GM21737 (cell line): ENCODE measurements around the gene DLGAP1.
"Not testable (repeated sequence)": the region's sequence is repeated elsewhere in the genome, so short reads cannot be mapped to it uniquely, and the experiment has no call there.

Source experiments
- ATAC-seq: cut with Tn5 transposase; IDR thresholded peaks from one replicate; pipeline ENCODE4 v1.9.1; 2021; ENCODE audit warnings: mild to moderate bottlenecking, moderate library complexity; ENCODE audit not compliant: unreplicated experiment

Gene DLGAP1

DNA sequence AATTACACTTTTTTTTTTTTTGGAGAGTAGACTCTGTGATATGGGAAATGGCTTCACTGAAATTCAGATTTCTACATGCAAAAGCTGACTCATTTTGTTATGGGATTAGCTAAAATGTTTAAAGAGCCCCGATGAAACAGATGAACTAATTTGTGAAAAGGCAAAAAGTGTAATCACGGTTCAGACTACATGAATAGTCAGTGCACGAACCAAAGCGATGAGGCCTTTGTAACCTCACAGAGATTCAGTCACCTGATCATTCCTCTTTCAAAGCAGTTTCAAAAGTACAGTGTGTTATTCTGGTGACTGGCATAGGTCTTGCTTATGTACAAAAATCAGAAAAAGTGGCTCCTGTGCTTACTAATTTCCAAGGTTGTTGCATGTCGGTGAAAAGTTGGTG is 960.5 kb downstream of the DLGAP1 start:
- ATAC-seq: no peak

DNA sequence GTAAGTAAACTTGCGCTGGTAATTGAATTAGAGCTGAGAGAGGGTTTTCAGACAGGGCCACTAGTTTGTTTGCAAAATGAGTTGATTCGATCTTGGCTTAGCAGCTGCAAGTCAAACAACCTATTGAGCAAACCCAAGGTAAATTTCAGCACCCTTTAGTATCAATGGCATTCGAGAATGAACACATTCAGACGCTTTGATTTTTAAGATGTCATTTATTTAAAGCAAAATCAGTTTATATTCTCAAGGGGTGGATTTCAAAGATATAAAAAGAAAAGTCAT is 960.9 kb downstream of the DLGAP1 start:
- no peak for ATAC-seq

DNA sequence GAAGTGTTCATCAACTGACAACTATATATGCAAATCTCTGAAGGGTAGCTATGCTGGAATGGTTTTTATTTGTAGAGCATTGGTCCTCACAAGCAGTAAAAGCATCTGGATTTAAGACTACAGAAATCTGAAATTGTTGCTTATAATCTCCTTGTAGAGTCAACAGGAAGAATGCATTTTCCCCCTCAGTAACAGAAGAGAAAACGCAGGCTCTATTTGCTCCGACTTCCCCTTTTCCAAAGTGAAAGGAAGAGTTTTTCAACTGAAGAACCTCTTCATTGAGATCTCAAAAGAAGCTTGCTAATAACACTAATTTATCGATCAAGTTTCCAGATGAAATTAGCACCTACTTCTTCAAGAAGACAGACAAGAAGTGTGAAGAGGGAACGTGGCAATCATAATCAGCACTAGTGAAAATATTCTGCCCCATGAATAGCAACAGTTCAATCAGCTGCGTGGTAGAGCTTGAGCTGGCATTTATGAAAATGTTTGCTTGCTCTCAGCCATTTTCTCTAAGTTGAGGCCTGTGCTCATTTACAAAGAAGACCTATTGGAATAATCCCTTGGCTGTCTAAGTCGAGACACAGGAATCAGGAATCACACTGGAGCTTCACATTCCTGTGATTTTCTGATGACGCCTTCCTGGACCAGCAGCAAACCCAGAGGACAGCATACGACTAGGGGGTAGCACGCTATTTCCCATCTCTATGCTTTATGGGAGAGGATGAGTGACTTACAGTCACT is 961.4 kb downstream of the DLGAP1 start:
- no peak for ATAC-seq

DNA sequence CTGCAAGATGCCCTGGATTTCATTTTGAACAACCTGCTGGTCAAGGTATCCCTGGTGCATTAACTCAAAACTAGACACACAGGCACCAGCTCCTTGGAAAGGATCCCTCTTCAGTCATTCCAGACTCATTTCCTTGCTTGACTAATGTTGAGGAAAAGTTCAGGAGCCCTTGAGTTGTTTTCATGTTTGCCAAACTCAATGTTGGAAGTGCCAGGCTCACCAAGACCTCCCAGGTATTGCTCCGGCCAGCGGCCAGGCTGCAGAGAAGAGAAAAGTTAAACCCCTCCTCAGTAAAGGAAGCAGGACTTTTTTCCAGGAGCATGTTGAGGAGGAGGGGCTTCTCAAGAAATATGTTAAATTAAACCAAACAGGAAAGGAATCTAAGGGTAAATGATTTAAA is 962.4 kb downstream of the DLGAP1 start:
- ATAC-seq: no peak

DNA sequence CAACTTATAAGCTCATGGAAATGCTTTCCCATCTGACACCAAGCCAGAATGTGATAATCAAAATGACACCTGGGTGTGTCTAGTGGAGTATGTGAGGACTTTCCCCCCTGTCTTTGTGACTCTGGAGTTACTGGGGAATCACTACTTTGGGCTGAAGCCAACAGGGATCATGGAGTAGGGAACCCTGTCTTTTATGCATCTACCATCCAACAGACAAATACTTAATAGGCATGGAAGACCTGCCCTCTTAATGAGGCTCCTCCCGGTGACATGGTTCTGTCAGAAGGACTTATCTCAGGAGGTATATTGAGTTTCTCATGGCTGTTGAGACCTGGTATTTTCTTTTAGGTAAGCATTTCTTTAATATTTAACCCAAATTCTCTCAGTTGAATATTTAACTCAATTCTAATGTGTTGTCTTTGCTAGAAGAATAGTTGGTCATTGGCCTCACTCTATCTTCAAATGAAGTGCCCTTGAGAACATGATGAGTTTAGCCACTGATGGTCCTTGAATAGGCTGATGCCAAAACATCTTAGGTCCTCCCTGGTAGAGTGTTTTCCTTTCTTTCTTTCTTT is 963.0 kb downstream of the DLGAP1 start:
- no peak for ATAC-seq

DNA sequence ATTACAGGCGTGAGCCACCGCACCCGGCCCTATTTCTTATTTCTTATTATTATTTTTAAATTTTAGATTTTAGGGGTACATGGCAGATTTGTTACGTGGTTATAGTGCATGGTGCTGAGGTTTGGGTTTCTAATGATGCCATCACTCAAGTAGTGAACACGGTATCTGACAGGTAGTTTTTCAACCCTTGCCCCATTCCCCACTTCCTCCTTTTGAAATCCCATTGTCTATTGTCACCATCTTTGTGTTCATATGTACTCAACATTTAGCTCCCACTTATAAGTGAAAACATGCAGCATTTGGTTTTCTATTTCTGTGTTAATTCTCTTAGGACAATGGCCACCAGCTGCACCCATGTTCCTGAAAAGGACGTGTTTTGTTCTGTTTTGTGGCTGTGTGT is 965.6 kb downstream of the DLGAP1 start:
- no peak for ATAC-seq

DNA sequence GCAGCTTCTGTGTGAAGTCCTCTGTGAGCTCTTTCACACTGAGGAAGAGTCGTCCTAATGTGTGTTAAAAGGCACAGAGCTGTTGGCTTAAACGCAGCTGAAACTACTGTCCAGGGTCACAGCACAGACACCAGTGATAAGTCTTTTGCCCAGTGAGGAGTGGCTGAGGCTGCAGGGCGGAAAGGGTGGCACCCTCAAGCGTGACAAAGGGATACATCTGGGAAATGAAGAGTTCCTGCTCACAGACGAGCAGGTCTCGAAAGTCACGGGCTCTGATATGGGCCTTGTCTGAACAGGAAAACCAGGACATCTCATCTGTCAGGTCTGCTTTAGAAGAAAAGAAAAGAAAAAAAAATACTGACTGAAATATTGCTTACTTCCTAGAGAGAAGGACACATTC is 968.6 kb downstream of the DLGAP1 start:
- no peak for ATAC-seq

DNA sequence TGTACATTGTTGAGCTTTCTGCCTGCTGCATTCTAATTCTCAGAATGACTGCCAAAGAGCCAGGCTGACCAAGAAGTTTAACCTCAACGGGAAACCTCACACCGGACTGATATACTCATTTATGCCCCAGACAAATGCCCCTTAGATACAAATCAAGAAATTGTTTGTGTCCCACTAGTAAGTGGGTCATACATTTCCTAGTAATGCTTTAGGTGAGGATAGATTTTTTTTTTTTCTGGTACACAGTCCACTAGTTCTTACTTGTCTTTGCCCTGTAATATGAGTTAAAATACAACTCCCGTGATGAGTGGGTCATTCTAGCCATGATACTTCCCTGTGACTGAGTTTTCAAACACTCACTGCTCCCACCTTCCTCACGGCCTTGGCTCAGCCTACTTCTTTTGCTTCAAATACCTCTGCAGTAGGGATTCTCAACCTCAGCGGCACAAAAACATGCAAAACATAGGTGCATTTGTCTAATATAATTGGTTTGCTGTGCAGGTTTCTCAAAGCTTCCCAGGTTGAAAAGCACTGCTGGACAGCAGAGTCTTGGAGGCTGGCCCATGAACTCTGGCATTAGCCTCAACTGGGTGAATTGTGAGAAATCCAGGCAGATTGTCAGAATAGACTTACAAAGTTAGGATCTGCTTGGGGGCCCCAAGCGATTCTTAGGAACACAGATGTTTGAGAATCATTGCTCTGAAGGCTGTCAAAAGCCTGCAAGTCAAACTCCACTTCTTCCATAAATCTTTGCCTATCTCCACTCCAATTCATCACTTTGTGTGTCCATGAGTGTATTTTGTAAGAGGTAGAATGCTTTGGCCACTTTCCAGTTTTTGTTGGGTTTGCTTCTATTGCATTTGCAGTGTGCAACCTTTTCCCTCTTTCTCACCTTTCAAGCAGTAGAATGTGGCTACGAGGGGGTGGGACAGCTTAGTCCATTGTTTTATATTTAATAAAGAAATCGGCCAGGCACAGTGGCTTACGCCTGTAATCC is 969.7 kb downstream of the DLGAP1 start:
- ATAC-seq: no peak

DNA sequence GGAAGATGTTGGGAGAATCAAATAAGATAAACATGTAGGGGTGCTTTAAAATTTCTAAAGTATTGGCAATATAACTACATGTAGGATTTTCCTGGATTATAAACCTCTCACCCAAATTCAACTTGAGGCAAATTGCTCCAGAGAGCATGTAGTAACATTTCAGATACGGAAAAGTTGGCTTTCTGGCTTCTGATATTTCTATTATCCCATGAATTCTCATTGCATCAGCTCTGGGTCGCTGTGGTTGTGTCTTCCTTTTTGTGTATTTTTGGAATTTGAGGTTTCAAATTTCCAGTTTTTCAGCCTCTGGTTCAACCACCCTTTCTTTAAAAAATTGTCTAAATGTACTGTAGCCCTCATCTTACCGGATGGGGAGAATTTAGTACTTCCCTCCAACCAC is 972.8 kb downstream of the DLGAP1 start:
- ATAC-seq: no peak

DNA sequence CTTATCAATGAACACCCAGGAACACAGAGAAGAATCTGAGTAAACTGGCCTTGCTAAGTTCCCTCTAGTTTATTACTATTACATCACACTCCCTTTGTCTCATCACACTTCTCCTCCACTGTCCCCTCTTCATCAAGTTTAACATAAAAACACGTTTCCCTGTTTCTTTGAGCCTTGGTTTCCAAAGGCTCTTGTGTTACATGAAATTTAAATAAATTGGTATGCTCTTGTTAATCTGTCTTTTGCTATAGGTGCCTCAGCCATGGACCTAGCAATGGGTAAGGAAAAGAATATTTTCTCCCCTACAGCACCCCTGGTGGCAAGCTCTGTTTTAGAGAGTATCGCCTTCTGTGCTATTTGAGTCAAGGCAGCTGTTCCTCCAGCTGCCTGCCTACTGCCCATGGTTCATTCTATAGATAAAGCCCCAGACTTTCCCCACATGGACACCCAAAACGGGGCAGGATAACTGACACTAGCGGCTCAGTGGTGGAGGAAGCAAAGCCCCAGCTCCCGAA is 973.4 kb downstream of the DLGAP1 start:
- no peak for ATAC-seq

DNA sequence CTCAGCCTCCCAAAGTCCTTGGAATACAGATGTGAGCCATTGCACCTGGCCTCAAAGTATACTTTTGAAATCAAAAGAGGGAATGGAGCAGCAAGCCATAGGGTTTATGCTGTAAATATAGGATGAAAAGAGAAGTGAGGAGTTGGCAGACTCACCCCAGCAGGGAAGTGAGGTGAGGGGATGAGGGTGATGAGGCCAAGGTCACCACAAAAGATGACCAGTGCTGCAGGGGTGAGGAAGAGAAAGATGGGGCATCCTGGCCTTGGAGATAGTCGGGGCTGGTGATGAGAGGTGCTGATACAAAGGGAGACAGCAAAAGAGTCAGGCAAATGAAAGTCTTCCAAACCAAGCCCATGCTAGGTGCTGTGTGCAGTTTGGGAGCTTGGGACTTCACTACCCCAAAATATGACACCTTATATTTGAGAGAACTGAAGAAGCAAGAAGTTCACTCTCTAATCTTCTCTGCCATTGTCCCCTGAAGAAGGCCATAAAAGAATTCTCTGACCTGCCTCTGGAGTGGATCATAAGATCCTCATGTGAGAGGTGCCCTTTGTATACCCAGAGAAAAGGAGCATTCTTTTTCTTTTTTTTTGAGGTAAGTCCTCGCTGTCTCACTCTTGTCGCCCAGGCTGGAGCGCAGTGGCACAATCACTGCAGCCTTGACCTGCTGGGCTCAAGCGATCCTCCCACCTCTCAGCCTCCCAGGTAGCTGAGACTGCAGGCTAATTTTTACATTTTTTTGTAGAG is 974.1 kb downstream of the DLGAP1 start:
- no peak for ATAC-seq

DNA sequence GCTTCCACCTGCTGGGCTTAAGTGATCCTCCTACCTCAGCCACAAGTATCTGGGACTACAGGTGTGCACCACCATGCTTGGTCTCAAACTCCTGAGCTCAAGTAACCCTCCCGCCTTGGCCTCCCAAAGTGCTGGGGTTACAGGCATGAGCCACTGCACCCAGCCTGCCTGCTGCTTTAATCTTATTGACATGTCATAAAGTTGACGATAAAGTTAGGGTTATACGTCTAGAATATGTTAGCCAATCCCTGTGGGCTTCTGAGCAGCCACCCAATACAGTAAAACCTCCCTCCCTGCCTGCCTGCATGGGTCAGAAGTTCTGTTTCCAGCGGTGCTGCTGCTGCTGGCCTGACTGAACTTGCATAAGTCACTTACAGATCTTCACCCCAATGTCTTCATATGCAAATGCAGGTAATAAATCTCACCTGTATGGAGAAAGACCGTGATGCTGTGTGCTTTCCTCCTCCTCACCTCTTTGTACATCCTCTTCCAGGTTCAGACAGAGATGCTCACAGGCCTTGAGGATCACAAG is 975.1 kb downstream of the DLGAP1 start:
- ATAC-seq: no peak

DNA sequence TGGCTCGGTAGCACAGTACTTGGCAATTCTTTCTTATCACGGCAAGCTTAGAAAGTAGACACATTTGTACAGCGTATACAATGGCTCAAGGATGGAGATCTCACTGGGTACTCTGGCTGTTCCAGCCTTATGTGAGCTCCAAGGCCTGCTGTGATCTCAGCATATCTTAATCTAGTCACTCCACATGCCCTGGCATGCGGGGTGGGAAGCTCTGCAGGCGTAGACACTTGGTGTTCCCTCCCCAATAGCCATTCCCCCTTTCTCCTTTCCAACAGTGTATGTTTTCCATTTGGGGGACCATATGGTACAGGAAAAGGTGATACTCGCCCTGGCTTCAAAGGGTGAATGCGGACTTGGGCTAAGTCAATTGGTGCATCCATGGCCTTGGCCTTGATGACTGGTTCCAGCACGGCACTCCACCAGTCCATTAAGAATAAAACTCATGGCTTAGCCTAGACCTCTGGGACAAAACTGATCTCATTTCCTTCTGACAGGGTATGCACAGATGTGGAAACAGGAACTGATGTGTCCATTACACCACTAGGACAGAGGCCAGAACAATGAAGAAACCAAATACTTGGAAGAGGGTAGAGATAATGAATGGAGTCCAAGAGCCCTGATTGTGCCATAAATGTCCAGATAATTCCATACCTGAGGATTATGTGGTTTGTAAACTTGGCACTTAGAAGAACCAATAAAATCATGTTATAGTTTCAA is 976.7 kb downstream of the DLGAP1 start:
- no peak for ATAC-seq

DNA sequence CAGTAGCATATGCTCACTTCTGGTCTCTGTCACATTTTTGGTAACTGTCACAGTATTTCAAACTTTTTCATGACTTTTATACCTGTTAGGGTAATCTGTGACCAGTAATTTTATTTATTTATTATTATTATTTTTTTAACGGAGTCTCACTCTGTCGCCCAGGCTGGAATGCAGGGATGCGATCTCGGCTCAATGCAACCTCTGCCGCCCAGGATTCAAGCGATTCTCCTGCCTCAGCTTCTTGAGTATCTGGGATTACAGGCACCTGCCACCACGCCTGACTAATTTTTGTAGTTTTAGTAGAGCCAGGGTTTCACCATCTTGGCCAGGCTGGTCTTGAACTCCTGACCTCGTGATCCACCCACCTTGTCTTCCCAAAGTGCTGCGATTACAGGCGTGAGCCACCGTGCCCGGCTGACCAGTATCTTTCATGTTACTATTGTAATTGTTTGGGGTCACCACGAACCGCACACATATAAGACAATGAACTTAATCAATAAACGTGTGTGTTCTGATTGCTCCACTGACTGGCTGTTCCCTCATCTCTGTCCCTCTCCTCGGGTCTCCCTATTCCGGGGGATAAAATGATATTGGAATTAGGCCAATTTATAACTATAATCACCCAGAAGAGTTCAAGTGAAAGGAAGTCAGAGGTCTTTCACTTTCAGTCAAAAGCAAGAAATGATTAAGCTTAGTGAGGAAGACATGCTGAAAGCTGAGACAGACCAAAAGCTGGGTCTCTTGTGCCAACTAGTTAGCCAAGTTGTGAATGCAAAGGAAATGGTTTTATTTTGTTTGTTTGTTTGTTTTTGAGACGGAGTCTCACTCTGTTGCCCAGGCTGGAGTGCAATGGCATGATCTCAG is 982.2 kb downstream of the DLGAP1 start:
- no peak for ATAC-seq

DNA sequence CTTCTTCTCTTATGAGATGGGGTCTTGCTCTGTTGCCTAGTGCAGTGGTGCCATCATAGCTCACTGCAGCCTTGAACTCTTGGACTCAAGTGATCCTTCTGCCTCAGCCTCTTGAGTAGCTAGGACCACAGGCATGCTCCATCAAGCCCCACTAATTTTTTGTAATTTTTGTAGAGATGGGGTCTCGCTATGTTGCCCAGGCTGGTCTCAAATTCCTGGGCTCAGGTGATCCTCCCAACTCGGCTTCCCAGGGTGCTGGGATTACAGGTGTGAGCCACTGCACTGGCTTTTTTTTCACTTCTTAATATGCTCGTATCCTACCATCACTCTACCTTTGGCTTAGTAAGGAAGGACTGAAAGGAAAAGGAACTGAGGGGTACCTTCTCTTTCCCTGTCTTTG is 983.0 kb downstream of the DLGAP1 start:
- ATAC-seq: not testable (repeated sequence)

DNA sequence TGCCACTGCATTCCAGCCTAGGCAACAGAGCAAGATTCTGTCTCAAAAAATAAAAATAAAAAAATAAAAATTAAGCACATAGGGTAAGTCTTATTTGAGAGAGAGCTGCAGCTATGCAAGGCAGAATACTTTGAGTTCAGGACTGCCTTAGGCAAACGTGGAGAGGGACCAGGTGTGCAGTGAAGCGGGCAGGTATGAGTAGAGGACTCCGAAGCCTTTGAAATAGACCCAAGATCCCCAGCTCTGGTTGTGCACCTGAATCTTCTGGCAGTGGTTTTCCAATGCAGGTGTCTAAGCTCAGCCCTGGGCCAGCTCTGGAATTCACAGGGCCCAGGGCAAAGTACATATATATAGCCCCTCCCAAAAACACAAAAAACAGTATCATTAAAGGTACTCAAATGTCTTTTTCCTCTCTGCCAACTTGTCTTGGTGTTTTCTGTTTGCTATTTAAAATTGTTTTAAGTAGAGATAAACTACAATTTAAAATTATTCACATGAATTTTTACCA is 983.9 kb downstream of the DLGAP1 start:
- no peak for ATAC-seq

DNA sequence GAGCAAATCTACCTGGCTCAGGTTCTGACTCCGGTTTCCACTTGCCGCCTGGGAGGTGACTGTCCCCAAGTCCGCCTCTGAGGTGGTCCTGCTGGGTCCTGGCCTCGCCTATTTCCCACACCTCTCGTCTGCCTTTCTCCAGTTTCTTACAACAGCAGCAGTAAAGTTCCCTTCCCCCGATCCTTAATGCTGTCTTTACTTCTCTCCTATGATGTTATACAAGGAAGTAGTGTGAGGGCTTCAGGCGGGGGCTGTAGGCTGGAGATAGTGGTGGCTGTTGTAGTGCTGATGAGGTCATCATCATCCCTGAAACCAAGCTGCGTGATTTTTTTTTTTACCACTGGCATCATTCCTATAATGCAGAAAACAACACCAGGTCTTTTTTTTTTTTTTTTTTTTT is 986.3 kb downstream of the DLGAP1 start:
- ATAC-seq: no peak

DNA sequence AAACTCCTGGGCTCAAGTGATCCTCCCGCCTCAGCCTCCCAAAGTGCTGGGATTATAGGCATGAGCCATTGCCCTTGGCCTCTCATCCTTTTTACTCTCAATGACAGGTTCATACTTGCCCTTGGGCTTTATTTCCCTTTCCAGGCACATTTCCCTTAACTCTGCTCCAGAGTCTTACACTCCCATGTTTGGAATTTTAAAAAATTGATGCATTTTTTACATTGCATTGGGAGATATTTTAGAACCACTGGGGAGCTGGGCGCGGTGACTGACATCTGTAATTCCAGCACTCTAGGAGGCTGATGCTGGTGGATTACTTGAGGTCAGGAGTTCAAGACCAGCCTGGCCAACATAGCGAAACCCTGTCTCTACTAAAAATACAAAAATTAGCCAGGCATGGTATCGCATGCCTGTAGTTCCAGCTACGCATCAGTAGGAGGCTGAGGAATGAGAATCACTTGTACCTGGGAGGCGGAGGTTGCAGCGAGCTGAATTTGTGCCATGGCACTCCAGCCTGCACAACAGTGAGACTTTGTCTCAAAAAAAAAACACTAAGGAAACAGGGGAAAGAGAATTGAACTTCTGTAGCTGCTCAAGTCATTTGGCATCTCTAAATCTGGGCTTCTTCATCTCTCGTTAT is 986.9 kb downstream of the DLGAP1 start:
- ATAC-seq: no peak
